Endodermal cell (in vitro differentiated cells): ENCODE data around the gene MYCL. TPM values are rescaled to one million over a fixed set of nuclear protein-coding genes. Genes with fewer than 3 reads are reported as not detected.

Source experiments
- DNase-seq: peaks from one replicate; pipeline ENCODE4 v3.0.0-alpha.2; 2017
- H3K27ac ChIP-seq: 2 replicates; pipeline ENCODE4 v1.5.1; 2013; ENCODE audit warnings: mild to moderate bottlenecking, low read depth, low read length, moderate library complexity
- H3K27me3 ChIP-seq: 2 replicates; pipeline ENCODE4 v1.6.1; 2013; ENCODE audit warnings: mild to moderate bottlenecking, low read length, moderate library complexity; ENCODE audit not compliant: insufficient read depth, control insufficient read depth, poor library complexity, severe bottlenecking
- H3K36me3 ChIP-seq: 2 replicates; pipeline ENCODE4 v1.7.0; 2013; ENCODE audit warnings: mild to moderate bottlenecking, low read length, moderate library complexity; ENCODE audit not compliant: control insufficient read depth, insufficient read depth
- H3K4me1 ChIP-seq: one replicate; pipeline ENCODE4 v1.7.0; 2013; ENCODE audit warnings: low read length; ENCODE audit not compliant: control insufficient read depth, insufficient read depth
- H3K4me3 ChIP-seq: 2 replicates; pipeline ENCODE4 v1.5.1; 2013; ENCODE audit warnings: mild to moderate bottlenecking, low read length, moderate library complexity
- H3K9ac ChIP-seq: 2 replicates; pipeline ENCODE4 v1.6.1; 2013; ENCODE audit warnings: mild to moderate bottlenecking, low read length, moderate library complexity; ENCODE audit not compliant: poor library complexity, severe bottlenecking; ENCODE audit errors: extremely low read depth
- H3K9me3 ChIP-seq: 2 replicates; pipeline ENCODE4 v1.6.1; 2013; ENCODE audit warnings: mild to moderate bottlenecking, low read length, moderate library complexity; ENCODE audit not compliant: control insufficient read depth
- H3K27ac Mint-ChIP-seq: 2 replicates; pipeline ENCODE4 v1.8.0; 2020; ENCODE audit warnings: mixed read lengths
- H3K27me3 Mint-ChIP-seq: 2 replicates; pipeline ENCODE4 v1.8.0; 2021; ENCODE audit warnings: mild to moderate bottlenecking, mixed read lengths; ENCODE audit not compliant: insufficient read depth
- H3K36me3 Mint-ChIP-seq: 2 replicates; pipeline ENCODE4 v1.8.0; 2020; ENCODE audit warnings: low read depth, mixed read lengths
- H3K4me1 Mint-ChIP-seq: 2 replicates; pipeline ENCODE4 v1.8.0; 2020; ENCODE audit warnings: mixed read lengths
- H3K4me3 Mint-ChIP-seq: 2 replicates; pipeline ENCODE4 v1.8.0; 2020; ENCODE audit warnings: mild to moderate bottlenecking, moderate library complexity, mixed read lengths
- H3K9me3 Mint-ChIP-seq: 2 replicates; pipeline ENCODE4 v1.8.0; 2020; ENCODE audit warnings: mild to moderate bottlenecking, mixed read lengths
- WGBS, 2 experiments: methylation state at CpG; one replicate each; pipeline versions ENCODE4 v1.1.5 to v1.1.7; 2013; ENCODE audit warnings: missing lambda C conversion rate in 2 of 2, mixed read lengths in 1 of 2; ENCODE audit not compliant: insufficient coverage in 1 of 2, insufficient read length in 1 of 2; 5-methylcytosine and 5-hydroxymethylcytosine counted together
- total RNA-seq, 2 donors: library from RNA; stranded (reverse); fragmentation: NEBNext Ultra II Directional in 1 of 2; extraction: Animal tissue kit (Norgen Biotek cat#: 25700) in 1 of 2; gene quantifications; 2 replicates in 1 of 2; 3 replicates in 1 of 2; pipeline ENCODE4 v1.2.1, GENCODE V29; 2021
- TF ChIP-seq, protein P1 (sequence below): fragments of 200-600 bp; sonication (generic); conservative IDR thresholded peaks from 2 replicates; pipeline ENCODE4 v1.5.0; 2021; ENCODE audit warnings: antibody characterized with exemption, mild to moderate bottlenecking

MYCL gene
- total RNA-seq, 2 donors from 2014 or later, result 35.0 to 39.5 TPM

DNA sequence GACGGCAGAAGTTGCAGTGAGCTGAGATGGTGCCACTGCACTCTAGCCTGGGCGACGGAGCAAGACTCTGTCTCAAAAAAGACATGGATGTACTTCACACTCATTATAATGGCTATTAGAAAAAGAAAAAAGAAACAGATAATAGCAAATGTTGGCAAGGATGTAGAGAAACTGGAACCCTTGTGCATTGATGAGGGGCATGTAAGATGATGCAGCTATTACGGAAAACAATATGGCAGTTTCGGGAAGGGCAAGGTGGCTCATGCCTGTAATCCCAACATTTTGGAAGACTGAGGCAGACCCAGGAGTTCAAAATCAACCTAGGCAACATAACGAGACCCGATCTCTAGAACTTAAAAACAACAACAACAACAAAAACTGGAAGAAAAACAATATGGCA, 40.7 kb downstream of the MYCL start:
- H3K36me3 ChIP-seq, result peaks cover 32% of the 10 kb centered on the region
- H3K4me1 ChIP-seq, result peaks cover 4% of the 10 kb centered on the region
- peaks cover 5% of the 10 kb centered on the region for H3K9me3 ChIP-seq
- no peak overlapping the region for H3K27ac Mint-ChIP-seq
- no peak overlapping the region for H3K4me3 ChIP-seq
- H3K9ac ChIP-seq, result no peak overlapping the region
- TF ChIP-seq, protein P1, sequence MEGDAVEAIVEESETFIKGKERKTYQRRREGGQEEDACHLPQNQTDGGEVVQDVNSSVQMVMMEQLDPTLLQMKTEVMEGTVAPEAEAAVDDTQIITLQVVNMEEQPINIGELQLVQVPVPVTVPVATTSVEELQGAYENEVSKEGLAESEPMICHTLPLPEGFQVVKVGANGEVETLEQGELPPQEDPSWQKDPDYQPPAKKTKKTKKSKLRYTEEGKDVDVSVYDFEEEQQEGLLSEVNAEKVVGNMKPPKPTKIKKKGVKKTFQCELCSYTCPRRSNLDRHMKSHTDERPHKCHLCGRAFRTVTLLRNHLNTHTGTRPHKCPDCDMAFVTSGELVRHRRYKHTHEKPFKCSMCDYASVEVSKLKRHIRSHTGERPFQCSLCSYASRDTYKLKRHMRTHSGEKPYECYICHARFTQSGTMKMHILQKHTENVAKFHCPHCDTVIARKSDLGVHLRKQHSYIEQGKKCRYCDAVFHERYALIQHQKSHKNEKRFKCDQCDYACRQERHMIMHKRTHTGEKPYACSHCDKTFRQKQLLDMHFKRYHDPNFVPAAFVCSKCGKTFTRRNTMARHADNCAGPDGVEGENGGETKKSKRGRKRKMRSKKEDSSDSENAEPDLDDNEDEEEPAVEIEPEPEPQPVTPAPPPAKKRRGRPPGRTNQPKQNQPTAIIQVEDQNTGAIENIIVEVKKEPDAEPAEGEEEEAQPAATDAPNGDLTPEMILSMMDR, result no peak
- H3K36me3 Mint-ChIP-seq, result peaks cover 25% of the 10 kb centered on the region
- H3K9me3 Mint-ChIP-seq, result peaks cover 3% of the 10 kb centered on the region
- H3K4me3 Mint-ChIP-seq, result no peak overlapping the region
- no peak overlapping the region for H3K27ac ChIP-seq
- 96 to 97% methylated on average over 4 to 7 of the region's 7 CpGs for WGBS, 2 experiments
- H3K4me1 Mint-ChIP-seq, result peaks cover 9% of the 10 kb centered on the region
- no peaks in the 10 kb centered on the region for H3K27me3 ChIP-seq
- no peak for DNase-seq
- H3K27me3 Mint-ChIP-seq, result no peaks in the 10 kb centered on the region

DNA sequence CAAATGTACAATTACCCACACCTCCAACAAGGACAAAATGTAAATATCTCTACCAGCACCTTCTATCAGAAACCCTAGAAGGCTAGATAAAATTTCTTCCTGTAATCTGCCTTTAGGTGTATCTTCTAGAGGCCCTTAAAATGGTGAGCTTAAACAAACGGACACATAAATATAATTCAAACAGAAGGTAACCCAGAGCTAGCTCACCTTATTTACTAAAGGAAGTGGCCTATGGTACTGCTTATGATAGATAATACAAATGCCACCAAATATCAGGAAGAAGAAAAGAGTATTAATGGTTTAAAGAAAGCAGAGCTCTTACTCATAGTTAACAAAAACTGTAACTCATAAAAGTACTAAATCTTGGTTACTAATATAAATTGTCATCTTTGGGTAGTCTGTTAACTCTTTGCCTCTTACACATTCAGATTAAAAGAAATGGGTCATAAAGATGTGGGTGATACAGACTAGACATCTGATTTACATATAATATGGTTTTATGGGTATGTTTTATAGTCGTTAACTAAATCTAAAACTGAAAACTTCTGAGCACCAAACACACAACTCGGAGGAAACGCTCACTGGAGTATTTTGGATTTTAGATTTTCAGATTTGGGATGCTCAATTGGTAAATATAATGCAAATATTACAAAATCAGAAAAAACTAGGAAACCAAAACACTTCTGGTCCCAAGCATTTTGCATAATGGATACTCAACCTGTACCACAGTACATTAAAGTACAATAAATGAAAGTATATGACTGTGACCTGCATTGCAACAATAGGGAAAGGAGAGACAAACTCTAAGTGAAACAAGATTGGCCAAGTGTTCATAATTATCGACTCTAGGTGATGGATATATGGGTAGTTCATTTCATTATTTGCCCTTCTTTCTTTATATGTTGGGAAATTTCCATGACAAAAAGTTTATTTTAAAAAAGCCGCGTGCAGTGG, 41.6 kb downstream of the MYCL start:
- H3K36me3 Mint-ChIP-seq, result peaks cover 33% of the 10 kb centered on the region
- 83 to 94% methylated on average over 1 to 6 of the region's 7 CpGs for WGBS, 2 experiments
- no peak overlapping the region for H3K27ac Mint-ChIP-seq

DNA sequence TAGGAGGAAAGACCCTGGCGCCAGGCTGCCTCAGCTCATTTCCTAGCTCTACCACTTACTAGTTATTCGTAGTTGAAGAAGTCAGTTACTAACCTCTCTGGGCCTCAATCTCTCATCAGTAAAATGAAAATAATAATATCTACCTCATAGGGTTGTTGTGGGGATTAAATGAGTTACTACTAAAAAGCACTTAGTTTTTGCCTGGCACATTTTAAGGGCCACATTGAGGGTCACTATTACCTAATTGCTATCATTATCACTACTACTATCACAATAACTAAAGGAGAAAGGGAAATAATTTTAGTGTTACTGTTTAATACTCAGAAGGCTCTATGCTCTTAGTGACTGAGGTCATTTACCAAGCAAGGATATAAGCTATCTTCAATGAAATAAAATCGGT, 43.4 kb downstream of the MYCL start:
- H3K27ac Mint-ChIP-seq, result no peak overlapping the region
- Histone ChIP-seq H3K36me3 (peaks cover 51% of the 10 kb centered on the region), H3K4me1 (peaks cover 4% of the 10 kb centered on the region), H3K27ac (no peak overlapping the region), H3K4me3 (no peak overlapping the region), H3K9me3 (peaks cover 5% of the 10 kb centered on the region), H3K9ac (no peak overlapping the region), H3K27me3 (no peaks in the 10 kb centered on the region)
- TF ChIP-seq, protein P1, result no peak
- H3K9me3 Mint-ChIP-seq, result peaks cover 3% of the 10 kb centered on the region
- no peak overlapping the region for H3K4me3 Mint-ChIP-seq
- no peak for DNase-seq
- peaks cover 39% of the 10 kb centered on the region for H3K36me3 Mint-ChIP-seq
- no peaks in the 10 kb centered on the region for H3K27me3 Mint-ChIP-seq
- WGBS, 2 experiments, result 100% methylated on average over 1 to 3 of the region's 3 CpGs
- peaks cover 9% of the 10 kb centered on the region for H3K4me1 Mint-ChIP-seq

More for the DNA sequence above, 41.6 kb downstream of the MYCL start:
- Mint-ChIP-seq H3K9me3 (peaks cover 3% of the 10 kb centered on the region), H3K4me3 (no peak overlapping the region), H3K4me1 (peaks cover 9% of the 10 kb centered on the region), H3K27me3 (no peaks in the 10 kb centered on the region)
- no peak overlapping the region for H3K27ac ChIP-seq
- peaks cover 5% of the 10 kb centered on the region for H3K9me3 ChIP-seq
- no peak for DNase-seq
- H3K4me3 ChIP-seq, result no peak overlapping the region
- no peak overlapping the region for H3K9ac ChIP-seq
- no peaks in the 10 kb centered on the region for H3K27me3 ChIP-seq
- peaks cover 4% of the 10 kb centered on the region for H3K4me1 ChIP-seq
- peaks cover 39% of the 10 kb centered on the region for H3K36me3 ChIP-seq
- TF ChIP-seq, protein P1, result no peak
